SK-N-SH treated with all-trans-retinoic acid at 6 μM for 48 hours (cell line): ENCODE measurements around the gene NAA20.

ENCODE experiments used
- POU6F1 ChIP-seq: fragments of 250-450 bp; sonication (Bioruptor Pico); IDR thresholded peaks from 2 replicates; pipeline ENCODE4 v1.8.0; 2021; ENCODE audit warnings: low read depth, mild to moderate bottlenecking, moderate library complexity, borderline replicate concordance
- TSHZ2 ChIP-seq: fragments of 250-450 bp; sonication (Bioruptor Pico); IDR thresholded peaks from 2 replicates; pipeline ENCODE4 v1.5.0; 2020; ENCODE audit warnings: mild to moderate bottlenecking, moderate library complexity
- ZFP3 ChIP-seq: fragments of 250-450 bp; sonication (Bioruptor Pico); IDR thresholded peaks from 2 replicates; pipeline ENCODE4 v1.5.0; 2020; ENCODE audit warnings: mild to moderate bottlenecking, moderate library complexity
- ZNF565 ChIP-seq: fragments of 450-650 bp; formaldehyde crosslinking; conservative IDR thresholded peaks from 2 replicates; pipeline ENCODE4 v1.5.0; 2020; ENCODE audit warnings: low read depth, mild to moderate bottlenecking, moderate library complexity
- ZNF8 ChIP-seq: fragments of 450-650 bp; formaldehyde crosslinking; IDR thresholded peaks from 2 replicates; pipeline ENCODE4 v1.5.0; 2020; ENCODE audit warnings: mild to moderate bottlenecking, moderate library complexity

GRCh38 chr20:20014659-20015058, 2.5 kb upstream of the NAA20 start:
- no peak for TF ChIP-seq POU6F1 (CRISPR knock-in tag)
- TF ChIP-seq TSHZ2 (CRISPR knock-in tag), result no peak
- no peak for TF ChIP-seq ZFP3 (CRISPR knock-in tag)
- TF ChIP-seq ZNF8 (CRISPR knock-in tag), result no peak
- TF ChIP-seq ZNF565 (CRISPR knock-in tag), result no peak
